ENCODE measurements around the gene KLHL9. TPM values are rescaled to one million over a fixed set of nuclear protein-coding genes. Genes with fewer than 3 reads are reported as not detected.
"Not testable (repeated sequence)": the region's sequence is repeated elsewhere in the genome, so short reads cannot be mapped to it uniquely, and the experiment has no call there.

Gene KLHL9
- total RNA-seq (2014; rRNA removed; shearing (Covaris generic)) (41.9 and 49.4 TPM in 2 replicates), polyA plus RNA-seq (2016; fragmentation: Nextera tagmentation; extraction: Ambion mirVana) (28.8 and 29.5 TPM in 2 replicates)

GRCh38 chr9:21334701-21335632 is at the start of gene KLHL9:
Gene KLHL9 (minus strand): TSS chr9:21335404. CDS start chr9:21334859, 545 bp downstream.
- Histone ChIP-seq H3K4me3 (peak within 1 kb of the TSS; percentile 100), H3K9ac (peak within 1 kb of the TSS; percentile 100), H3K9me2 (ENCODE audit: insufficient read depth) (no peaks in the 10 kb centered on the region; the same call in 1 of the 2 replicates), H2AFZ (peak within 1 kb of the TSS; percentile 97), H3K27ac (peak within 1 kb of the TSS; percentile 91), H3K36me3 (ENCODE audit: low read depth) (no peaks in the 10 kb centered on the region; the same call in 1 of the 2 replicates), H3F3A (ENCODE audit: insufficient read depth) (0 out of 2 replicates have a peak, but pooled peaks cover 1% of the 10 kb centered on the region), H3K79me2 (ENCODE audit: insufficient read depth) (peaks cover 57% of the 10 kb centered on the region), H3K9me3 (ENCODE audit: low read depth) (no peaks in the 10 kb centered on the region), H4K20me1 (ENCODE audit: insufficient read depth) (peaks cover 8% of the 10 kb centered on the region; the same call in 1 of the 2 replicates), H3K27me3 (replicated peaks; ENCODE audit: insufficient read depth) (no peaks in the 10 kb centered on the region), H3K4me2 (ENCODE audit: unreplicated experiment) (peak within 1 kb of the TSS; percentile 92), H3K4me1 (ENCODE audit: insufficient read depth) (peaks cover 48% of the 10 kb centered on the region)
- in situ Hi-C loops (cut with MboI) = no loop called here
- peak; percentile 96 for DNase-seq
- 1% methylated on average over 50 to 54 of the region's 55 CpGs for WGBS, 2 experiments (ENCODE audit: low coverage in 1 of 2, low lambda C conversion rate in 2 of 2, missing lambda C conversion rate in 2 of 2)
- TF ChIP-seq EZH2 (IDR thresholded peaks at IDR 0.05; ENCODE audit: insufficient read depth, poor library complexity, severe bottlenecking) = no peak
- TF ChIP-seq EZH2phosphoT487 (IDR thresholded peaks at IDR 0.05; ENCODE audit: insufficient read depth, low read depth) = no peak

GRCh38 chr9:21383627-21384026 is 48.4 kb upstream of the KLHL9 start:
- no peak for DNase-seq
- Histone ChIP-seq H3K9me3 (ENCODE audit: low read depth) (no peaks in the 10 kb centered on the region), H3K79me2 (ENCODE audit: insufficient read depth) (no peaks in the 10 kb centered on the region), H3K36me3 (ENCODE audit: low read depth) (no peaks in the 10 kb centered on the region), H3K4me3 (no peak overlapping the region), H2AFZ (no peak overlapping the region), H3K27me3 (replicated peaks; ENCODE audit: insufficient read depth) (peaks cover 65% of the 10 kb centered on the region), H3K27ac (no peak overlapping the region), H4K20me1 (ENCODE audit: insufficient read depth) (no peaks in the 10 kb centered on the region), H3K4me1 (ENCODE audit: insufficient read depth) (no peaks in the 10 kb centered on the region), H3K9ac (no peak overlapping the region), H3F3A (ENCODE audit: insufficient read depth) (no peaks in the 10 kb centered on the region), H3K9me2 (ENCODE audit: insufficient read depth) (no peaks in the 10 kb centered on the region), H3K4me2 (ENCODE audit: unreplicated experiment) (no peak overlapping the region)
- TF ChIP-seq EZH2phosphoT487 (IDR thresholded peaks at IDR 0.05; ENCODE audit: insufficient read depth, low read depth) (no peak), EZH2 (IDR thresholded peaks at IDR 0.05; ENCODE audit: insufficient read depth, poor library complexity, severe bottlenecking) (no peak)
- in situ Hi-C loops (cut with MboI) = no loop called here
- 56 to 59% methylated on average over 4 of the region's 4 CpGs for WGBS, 2 experiments (ENCODE audit: low coverage in 1 of 2, low lambda C conversion rate in 2 of 2, missing lambda C conversion rate in 2 of 2)

- 43 to 50% methylated on average over 5 of the region's 5 CpGs for WGBS, 2 experiments (ENCODE audit: low coverage in 1 of 2, low lambda C conversion rate in 2 of 2, missing lambda C conversion rate in 2 of 2)
- Histone ChIP-seq H2AFZ (no peak overlapping the region), H3K4me2 (ENCODE audit: unreplicated experiment) (no peak overlapping the region), H3K79me2 (ENCODE audit: insufficient read depth) (no peaks in the 10 kb centered on the region), H3K9me2 (ENCODE audit: insufficient read depth) (no peaks in the 10 kb centered on the region), H3K4me1 (ENCODE audit: insufficient read depth) (no peaks in the 10 kb centered on the region), H3F3A (ENCODE audit: insufficient read depth) (no peaks in the 10 kb centered on the region), H3K9me3 (ENCODE audit: low read depth) (no peaks in the 10 kb centered on the region), H4K20me1 (ENCODE audit: insufficient read depth) (no peaks in the 10 kb centered on the region), H3K36me3 (ENCODE audit: low read depth) (no peaks in the 10 kb centered on the region), H3K27ac (no peak overlapping the region), H3K27me3 (replicated peaks; ENCODE audit: insufficient read depth) (peaks cover 71% of the 10 kb centered on the region), H3K9ac (no peak overlapping the region), H3K4me3 (no peak overlapping the region)
- in situ Hi-C loops (cut with MboI) = no loop called here
- DNase-seq = no peak
- no peak for TF ChIP-seq EZH2phosphoT487 (IDR thresholded peaks at IDR 0.05; ENCODE audit: insufficient read depth, low read depth)
- no peak for TF ChIP-seq EZH2 (IDR thresholded peaks at IDR 0.05; ENCODE audit: insufficient read depth, poor library complexity, severe bottlenecking)
Measured at GRCh38 chr9:21381448-21382339, 46.5 kb upstream of the KLHL9 start.

- in situ Hi-C loops (cut with MboI); H4K20me1 ChIP-seq (ENCODE audit: insufficient read depth); H3K27ac ChIP-seq; H2AFZ ChIP-seq; H3F3A ChIP-seq (ENCODE audit: insufficient read depth); H3K79me2 ChIP-seq (ENCODE audit: insufficient read depth); H3K9me3 ChIP-seq (ENCODE audit: low read depth); H3K9me2 ChIP-seq (ENCODE audit: insufficient read depth); H3K4me3 ChIP-seq; H3K36me3 ChIP-seq (ENCODE audit: low read depth); H3K9ac ChIP-seq; H3K4me1 ChIP-seq (ENCODE audit: insufficient read depth); DNase-seq; H3K4me2 ChIP-seq (ENCODE audit: unreplicated experiment): not testable (repeated sequence)
- 0 out of 2 replicates have a peak, but pooled peaks cover 16% of the 10 kb centered on the region for H3K27me3 ChIP-seq (replicated peaks; ENCODE audit: insufficient read depth)
- 31% methylated on average over 4 of the region's 4 CpGs for WGBS, 2 experiments (ENCODE audit: low coverage in 1 of 2, low lambda C conversion rate in 2 of 2, missing lambda C conversion rate in 2 of 2)
Measured at GRCh38 chr9:21371467-21371866, 36.3 kb upstream of the KLHL9 start.
